Prostate gland (tissue), 2 donors: ENCODE data around the gene DDX54. TPM values are rescaled to one million over a fixed set of nuclear protein-coding genes. Genes with fewer than 3 reads are reported as not detected.
"Not testable (repeated sequence)": the region's sequence is repeated elsewhere in the genome, so short reads cannot be mapped to it uniquely, and the experiment has no call there.

ENCODE experiments used
- DNase-seq: peaks from one replicate; pipeline ENCODE4 v3.0.0-alpha.2; 2019; ENCODE audit warnings: low spot score
- H3K27ac ChIP-seq, 2 donors: fragments of 200-600 bp; sonication (generic); 2 replicates each; pipeline ENCODE4 v1.5.1; 2017 to 2019
- H3K27me3 ChIP-seq: fragments of 200-600 bp; sonication (generic); replicated peaks from 2 replicates; pipeline ENCODE4 v1.5.1; 2019; ENCODE audit not compliant: insufficient read depth
- H3K36me3 ChIP-seq, 2 donors: fragments of 200-600 bp; sonication (generic); 1 replicate in 1 of 2; 2 replicates in 1 of 2; pipeline versions ENCODE4 v1.5.1 to v1.8.1; 2017 to 2019
- H3K4me1 ChIP-seq: fragments of 200-600 bp; sonication (generic); replicated peaks from 2 replicates; pipeline ENCODE4 v1.5.1; 2019
- H3K4me3 ChIP-seq, 2 donors: fragments of 200-600 bp; sonication (generic); 2 replicates each; pipeline ENCODE4 v1.5.1; 2017 to 2019
- H3K9me3 ChIP-seq: fragments of 200-600 bp; sonication (generic); 2 replicates; pipeline ENCODE4 v1.5.1; 2017
- CTCF ChIP-seq, 4 experiments: fragments of 200-600 bp in 2 of 4; fragments of 450-650 bp in 2 of 4; sonication (generic) in 2 of 4; IDR thresholded peaks; 1 replicate in 3 of 4; 2 replicates in 1 of 4; pipeline ENCODE4 v1.5.1; 2016 to 2019; ENCODE audit warnings: antibody characterized with exemption in 4 of 4, mild to moderate bottlenecking in 2 of 4, moderate library complexity in 2 of 4
- POLR2A ChIP-seq: fragments of 450-650 bp; IDR thresholded peaks from one replicate; pipeline ENCODE4 v1.6.1; 2016; ENCODE audit warnings: antibody characterized with exemption, mild to moderate bottlenecking
- POLR2AphosphoS5 ChIP-seq: sonication (generic); formaldehyde crosslinking; IDR thresholded peaks from one replicate; pipeline ENCODE4 v1.6.1; 2017; ENCODE audit warnings: antibody characterized with exemption
- WGBS: methylation state at CpG from one replicate; pipeline ENCODE4 v1.1.5; 2018; 5-methylcytosine and 5-hydroxymethylcytosine counted together
- intact Hi-C: fragments of 100-400 bp; cut with DNase I; formaldehyde crosslinking; loops from one replicate; pipeline ENCODE4 v1.14.2; 2022
- total RNA-seq, 2 donors: library from RNA; depleted of rRNA; stranded (reverse); fragments of >200 nt; gene quantifications; one replicate each; pipeline ENCODE4 v1.1.0, GENCODE V29; 2016

Gene DDX54
- total RNA-seq, 2 donors from 2014 or later: 66.3 to 119 TPM

- DNase-seq: no peak
- intact Hi-C loops: no loop called here
- no peaks in the 10 kb centered on the region for H3K9me3 ChIP-seq
- peaks cover 2% of the 10 kb centered on the region for H3K27me3 ChIP-seq
- no peak overlapping the region for H3K27ac ChIP-seq
- H3K4me3 ChIP-seq: no peak overlapping the region
- no peaks in the 10 kb centered on the region for H3K36me3 ChIP-seq
- no peaks in the 10 kb centered on the region for H3K4me1 ChIP-seq
- WGBS: 72% methylated on average over 5 of the region's 5 CpGs
- no peak for TF ChIP-seq POLR2A
- no peak for TF ChIP-seq CTCF (IDR thresholded peaks at IDR 0.05)
- no peak for TF ChIP-seq POLR2AphosphoS5
These were observed 40.5 kb downstream of the DDX54 start for GRCh38 chr12:113144806-113145205.

- WGBS: 93% methylated on average over 8 of the region's 8 CpGs
- H3K27me3 ChIP-seq: no peaks in the 10 kb centered on the region
- H3K4me3 ChIP-seq: no peak overlapping the region
- no peaks in the 10 kb centered on the region for H3K4me1 ChIP-seq
- no peaks in the 10 kb centered on the region for H3K36me3 ChIP-seq
- no peaks in the 10 kb centered on the region for H3K9me3 ChIP-seq
- H3K27ac ChIP-seq: no peak overlapping the region
- intact Hi-C loops: no loop called here
- no peak for TF ChIP-seq POLR2A
- no peak for TF ChIP-seq CTCF (IDR thresholded peaks at IDR 0.05)
- TF ChIP-seq POLR2AphosphoS5: no peak
- no peak for DNase-seq
These were observed 41.3 kb downstream of the DDX54 start for GRCh38 chr12:113143959-113144358.

DNA sequence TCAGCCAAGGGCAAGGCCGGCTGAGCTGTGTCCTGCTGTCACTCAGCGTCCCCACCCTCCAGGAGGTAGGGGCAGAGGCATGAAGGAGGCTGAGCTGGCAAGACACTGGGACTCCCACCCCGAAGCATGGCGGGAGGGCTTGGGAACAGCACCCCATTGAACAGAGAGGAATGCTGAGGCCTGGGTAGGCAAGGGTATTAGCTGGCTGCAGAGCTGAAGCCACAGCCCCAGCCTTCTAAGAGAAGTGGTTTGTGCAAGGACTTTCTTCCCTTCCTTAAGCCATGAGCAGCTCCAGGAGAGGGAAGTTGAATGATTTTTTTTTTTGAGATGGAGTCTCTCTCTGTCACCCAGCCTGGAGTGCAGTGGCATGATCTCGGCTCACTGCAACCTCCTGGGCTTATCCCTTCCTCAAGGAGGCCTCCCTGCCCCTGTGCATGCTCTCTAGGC is 42.4 kb downstream of the DDX54 start:
- no peaks in the 10 kb centered on the region for H3K36me3 ChIP-seq
- H3K4me1 ChIP-seq: no peaks in the 10 kb centered on the region
- H3K9me3 ChIP-seq: no peaks in the 10 kb centered on the region
- TF ChIP-seq POLR2AphosphoS5 (no peak), CTCF (IDR thresholded peaks at IDR 0.05) (no peak), POLR2A (no peak)
- no peak overlapping the region for H3K27ac ChIP-seq
- intact Hi-C loops: no loop called here
- H3K27me3 ChIP-seq: no peaks in the 10 kb centered on the region
- no peak for DNase-seq
- 58% methylated on average over 5 of the region's 5 CpGs for WGBS
- no peak overlapping the region for H3K4me3 ChIP-seq

DNA sequence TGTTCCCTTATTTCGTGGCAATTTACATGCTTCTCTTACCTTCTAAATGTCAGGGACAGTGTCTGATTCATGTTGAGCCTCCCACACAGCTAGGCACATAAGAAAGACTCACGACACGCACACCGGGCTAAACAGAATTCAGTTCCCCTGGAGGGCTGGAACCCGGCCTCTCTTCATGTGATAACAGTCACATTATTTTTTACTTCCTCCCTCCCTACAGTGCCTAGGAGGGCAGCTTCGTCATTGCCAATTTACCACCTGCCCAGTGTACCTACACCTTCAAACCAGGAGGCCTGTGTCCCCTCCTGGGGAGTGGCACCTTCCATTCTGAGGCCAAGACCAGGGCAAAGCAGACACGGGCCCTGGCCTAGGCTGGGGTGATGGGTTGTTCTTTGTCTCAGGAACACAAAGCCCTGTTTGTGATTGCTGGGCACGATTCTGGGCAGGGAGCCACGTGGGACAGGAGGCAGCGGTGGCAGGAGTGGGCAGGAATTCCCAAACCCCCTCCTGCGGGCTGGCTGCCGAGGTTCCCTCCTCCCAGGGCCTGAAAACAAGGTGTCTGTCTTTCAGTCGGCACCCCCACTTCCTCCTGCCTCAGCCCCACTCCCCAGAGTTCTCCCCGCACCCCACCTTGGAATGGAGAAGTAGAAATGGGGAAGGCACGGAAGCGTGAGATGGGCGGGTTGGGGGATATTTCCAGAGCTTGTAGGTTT is 42.9 kb downstream of the DDX54 start:
- no peak for DNase-seq
- no peaks in the 10 kb centered on the region for H3K36me3 ChIP-seq
- 47% methylated on average over 17 of the region's 17 CpGs for WGBS
- H3K27ac ChIP-seq: no peak overlapping the region
- TF ChIP-seq POLR2A (no peak), CTCF (IDR thresholded peaks at IDR 0.05) (no peak), POLR2AphosphoS5 (no peak)
- H3K4me3 ChIP-seq: no peak overlapping the region
- no peaks in the 10 kb centered on the region for H3K27me3 ChIP-seq
- intact Hi-C loops: no loop called here
- no peaks in the 10 kb centered on the region for H3K4me1 ChIP-seq
- no peaks in the 10 kb centered on the region for H3K9me3 ChIP-seq

DNA sequence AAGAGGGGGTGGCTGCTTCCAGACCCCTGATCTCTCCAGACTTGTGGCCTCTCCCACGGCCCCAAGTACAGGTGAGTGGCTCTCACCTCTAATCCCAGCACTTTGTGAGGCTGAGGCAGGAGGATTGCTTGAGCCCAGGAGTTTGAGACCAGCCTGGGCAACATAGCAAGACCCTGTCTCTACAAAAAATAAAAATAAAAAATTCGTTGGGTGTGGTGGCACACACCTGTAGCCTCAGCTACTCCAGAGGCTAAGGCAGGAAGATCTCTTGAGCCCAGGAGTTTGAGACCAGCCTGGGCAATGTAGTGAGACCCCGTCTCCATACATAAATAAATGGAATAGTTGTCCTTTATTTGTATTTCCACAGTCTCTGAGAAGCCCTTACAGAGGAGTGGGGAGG is 43.6 kb downstream of the DDX54 start:
- H3K27ac ChIP-seq: not testable (repeated sequence)

More for the DNA sequence above, 43.6 kb downstream of the DDX54 start:
- DNase-seq, H3K4me1 ChIP-seq, intact Hi-C loops, H3K9me3 ChIP-seq, H3K27me3 ChIP-seq, H3K4me3 ChIP-seq, H3K36me3 ChIP-seq: not testable (repeated sequence)
- 89% methylated on average over 3 of the region's 3 CpGs for WGBS
